ENCODE results near the gene PCBD1.

Gene PCBD1

GRCh38 chr10:70902661-70903261 is 14.4 kb upstream of the PCBD1 start:
- DNase-seq (ENCODE audit: low read depth, low spot score) = no peak

DNA sequence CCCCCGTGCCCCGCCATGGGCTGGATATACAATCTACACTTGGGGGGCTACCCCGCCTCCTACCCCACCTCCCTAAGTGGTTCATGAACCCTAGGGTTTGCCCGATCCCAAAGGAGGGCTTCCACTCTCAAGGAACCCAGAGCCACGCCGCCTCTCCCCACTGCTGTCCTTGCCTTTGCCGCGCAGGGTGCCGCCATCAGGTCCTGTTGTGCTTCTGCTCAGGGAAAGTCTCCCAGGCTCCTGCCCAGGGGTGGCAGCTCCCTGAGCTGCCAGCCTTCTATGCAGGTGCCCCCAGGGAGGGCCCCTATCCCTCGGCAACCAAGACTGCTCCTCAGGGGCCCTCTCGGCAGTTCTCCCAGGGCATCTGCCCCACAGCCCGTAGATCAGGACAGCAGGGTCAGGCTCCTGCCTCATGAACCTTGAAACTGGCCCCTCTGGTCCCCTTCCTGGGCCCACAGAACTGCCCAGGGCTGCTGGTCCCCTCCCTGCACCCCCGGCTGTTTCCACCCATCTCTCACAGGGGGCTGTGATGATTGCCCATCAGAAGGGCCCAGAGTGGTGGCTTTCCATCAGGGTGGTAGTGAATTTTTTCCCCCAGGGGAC is 13.0 kb upstream of the PCBD1 start:
- no peak for DNase-seq (ENCODE audit: low read depth, low spot score)

DNA sequence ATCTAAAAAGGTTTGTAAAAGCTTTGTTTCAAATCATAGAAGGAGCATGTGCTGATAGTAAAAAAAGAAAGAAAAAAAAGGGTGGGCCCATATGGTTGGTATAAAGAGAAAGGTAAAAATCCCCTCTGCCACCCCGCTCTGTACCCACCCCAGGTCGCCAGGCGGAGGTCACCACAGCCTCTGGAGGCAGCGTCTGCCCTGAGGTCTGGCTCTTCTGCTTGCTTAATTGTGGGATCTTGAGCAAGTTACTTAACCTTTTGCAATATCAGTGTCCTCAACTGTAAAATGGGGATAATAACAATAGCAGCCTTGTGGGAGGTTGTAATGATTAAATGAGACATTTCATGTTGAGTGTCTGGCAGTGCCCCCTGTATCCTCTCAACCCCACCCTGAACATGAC is 10.7 kb upstream of the PCBD1 start:
- no peak for DNase-seq (ENCODE audit: low read depth, low spot score)

GRCh38 chr10:70898687-70899086 is 10.3 kb upstream of the PCBD1 start:
- DNase-seq (ENCODE audit: low read depth, low spot score) = no peak

DNA sequence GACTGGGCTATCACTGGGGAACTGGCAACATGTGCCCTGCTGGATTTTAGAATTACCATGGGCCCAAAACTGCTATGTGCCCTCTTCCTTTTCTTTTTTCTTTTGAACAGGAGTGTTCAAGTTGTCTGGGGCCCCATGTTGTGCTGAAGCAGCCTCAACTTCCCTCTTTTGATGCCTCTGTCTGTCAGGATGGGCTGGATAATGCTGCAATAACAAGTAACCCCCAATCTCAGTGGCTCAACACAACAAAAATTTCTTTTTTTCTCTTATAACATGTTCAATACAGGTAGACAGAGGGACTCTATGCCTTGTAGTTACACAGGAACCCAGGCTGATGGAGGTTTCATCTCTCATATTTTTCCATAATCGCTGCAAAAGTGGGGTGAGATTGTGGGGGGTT is 8.2 kb upstream of the PCBD1 start:
- no peak for DNase-seq (ENCODE audit: low read depth, low spot score)

- DNase-seq (ENCODE audit: low read depth, low spot score) = no peak
Observed at GRCh38 chr10:70894416-70894815, 6.1 kb upstream of the PCBD1 start.

- no peak for DNase-seq (ENCODE audit: low read depth, low spot score)
Observed at GRCh38 chr10:70893227-70894006, 5.1 kb upstream of the PCBD1 start.

GRCh38 chr10:70892631-70893030 is 4.3 kb upstream of the PCBD1 start:
- no peak for DNase-seq (ENCODE audit: low read depth, low spot score)

DNA sequence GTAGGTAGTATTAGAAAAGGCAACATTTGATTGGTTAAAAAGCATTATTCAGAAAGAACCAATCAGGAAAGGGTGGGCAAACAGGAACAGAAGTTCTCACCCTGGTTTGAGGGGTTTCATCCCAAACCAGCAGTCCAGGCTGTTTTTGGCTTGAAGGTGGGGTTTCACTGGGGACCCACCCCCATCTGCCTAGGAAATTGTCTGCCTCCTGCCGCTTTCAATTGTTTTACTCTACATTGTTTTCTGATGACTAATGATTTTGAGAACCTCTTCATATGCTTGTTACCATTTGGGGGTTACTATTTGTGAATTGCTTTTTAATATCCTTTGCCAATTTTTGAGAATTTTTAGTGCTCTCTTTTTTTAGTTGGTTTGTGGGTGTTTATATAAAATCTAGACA is 3.3 kb upstream of the PCBD1 start:
- no peak for DNase-seq (ENCODE audit: low read depth, low spot score)

DNA sequence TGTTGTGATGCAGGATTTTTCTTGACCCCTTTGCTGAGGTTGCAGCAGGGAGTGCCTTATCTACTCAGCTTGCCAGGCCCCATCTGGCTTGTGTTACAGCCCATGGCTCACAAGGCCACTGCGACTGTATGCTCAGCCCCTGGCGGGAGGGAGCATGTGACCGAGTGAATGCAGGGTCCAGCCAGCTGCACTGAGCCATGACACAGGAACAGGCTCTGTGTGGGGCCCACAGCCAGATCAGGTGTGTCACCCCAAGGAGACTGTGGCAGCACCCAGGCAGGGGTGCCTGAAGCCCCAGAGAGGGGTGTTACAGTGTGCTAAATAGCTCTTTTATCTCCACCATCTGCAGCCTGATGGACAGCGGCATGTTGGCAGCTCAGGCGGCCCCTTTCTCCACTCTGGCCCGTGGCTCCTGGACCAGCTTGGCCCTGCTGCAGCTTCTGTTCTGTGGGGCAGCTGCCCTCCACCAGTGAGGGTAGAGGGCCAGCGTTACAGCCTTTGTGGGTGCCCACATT is 2.6 kb upstream of the PCBD1 start:
- DNase-seq (ENCODE audit: low read depth, low spot score) = no peak

DNA sequence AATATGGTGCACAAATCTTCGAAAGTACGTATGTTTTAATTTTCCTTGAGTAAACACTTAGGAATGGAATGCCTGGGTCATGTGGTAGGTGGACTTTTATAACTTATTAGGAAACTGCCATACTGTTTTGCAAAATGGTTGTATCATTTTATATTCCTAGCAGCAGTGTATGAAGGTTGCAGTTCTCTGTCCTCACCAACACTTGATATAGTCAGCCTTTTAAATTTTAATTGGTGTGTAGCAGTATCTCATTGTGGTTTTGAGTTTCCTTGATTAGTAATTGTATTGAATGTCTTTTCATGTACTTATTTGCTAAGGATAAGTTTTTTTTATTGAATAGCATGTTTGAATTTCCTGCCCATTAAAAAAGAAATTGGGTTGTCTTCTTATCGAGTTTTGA is 926 bp upstream of the PCBD1 start:
- DNase-seq (ENCODE audit: low read depth, low spot score) = no peak

- no peak for DNase-seq (ENCODE audit: low read depth, low spot score)
Observed at GRCh38 chr10:70886921-70887665, 1.3 kb downstream of the PCBD1 start.

- no peak for DNase-seq (ENCODE audit: low read depth, low spot score)
Observed at GRCh38 chr10:70885931-70886903, 2.1 kb downstream of the PCBD1 start.

DNA sequence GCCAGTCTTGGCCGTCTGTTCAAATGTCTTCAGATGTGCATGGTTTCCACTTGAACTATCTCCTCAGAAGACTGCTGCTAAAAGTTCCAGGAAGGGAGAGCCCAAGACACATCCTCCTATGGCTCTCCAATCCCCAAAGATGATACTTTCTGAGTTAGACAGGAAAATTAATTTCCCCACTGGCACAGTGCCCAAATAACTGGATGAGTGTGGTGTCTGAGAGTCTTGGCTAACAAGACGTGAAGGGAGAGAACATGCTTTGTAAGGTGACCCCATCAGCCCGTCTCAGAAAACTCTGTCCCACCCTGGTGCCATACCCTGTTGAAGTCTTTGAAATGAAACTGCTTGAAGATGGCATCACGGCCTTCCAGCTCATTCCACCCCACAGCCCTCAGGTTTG is 2.9 kb downstream of the PCBD1 start:
- no peak for DNase-seq (ENCODE audit: low read depth, low spot score)

DNA sequence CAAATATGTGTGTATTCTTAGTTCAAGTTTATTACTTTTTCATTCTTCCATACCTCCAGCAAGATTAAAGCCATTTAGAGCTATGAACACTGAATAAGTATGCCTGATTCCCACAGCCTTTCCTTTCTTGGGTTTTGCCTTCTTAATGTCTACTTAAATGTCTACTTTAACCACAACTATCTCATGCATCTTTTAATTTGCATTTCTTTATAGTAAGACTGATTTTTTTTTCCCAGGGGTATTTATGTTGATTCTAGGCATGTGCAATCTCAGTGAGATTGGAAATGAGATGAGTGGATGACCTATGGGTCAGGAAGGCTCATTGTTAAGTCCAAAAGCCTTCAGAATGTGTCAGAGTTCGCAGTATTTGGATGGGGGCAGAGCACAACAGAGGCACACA is 3.6 kb downstream of the PCBD1 start:
- no peak for DNase-seq (ENCODE audit: low read depth, low spot score)

DNA sequence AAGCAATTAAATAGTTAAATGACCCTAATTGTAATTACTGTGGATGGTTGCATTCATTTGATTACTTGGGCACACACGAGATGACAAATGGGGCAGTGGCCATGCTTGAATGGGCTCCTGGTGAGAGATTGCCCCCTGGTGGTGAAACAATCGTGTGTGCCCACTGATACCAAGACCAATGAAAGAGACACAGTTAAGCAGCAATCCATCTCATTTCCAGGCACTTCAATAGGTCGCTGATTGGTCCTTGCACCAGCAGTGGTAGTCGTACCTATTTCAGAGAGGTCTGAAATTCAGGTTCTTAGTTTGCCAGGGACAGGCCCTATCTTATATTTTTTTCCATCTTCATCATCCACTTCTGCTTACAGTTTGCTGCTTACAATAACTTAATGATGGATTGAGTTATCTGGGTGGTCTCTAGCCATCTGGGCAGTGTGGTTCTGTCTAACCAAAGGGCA is 8.3 kb downstream of the PCBD1 start:
- DNase-seq (ENCODE audit: low read depth, low spot score) = no peak

- no peak for DNase-seq (ENCODE audit: low read depth, low spot score)
Observed at GRCh38 chr10:70879207-70879606, 9.2 kb downstream of the PCBD1 start.

DNA sequence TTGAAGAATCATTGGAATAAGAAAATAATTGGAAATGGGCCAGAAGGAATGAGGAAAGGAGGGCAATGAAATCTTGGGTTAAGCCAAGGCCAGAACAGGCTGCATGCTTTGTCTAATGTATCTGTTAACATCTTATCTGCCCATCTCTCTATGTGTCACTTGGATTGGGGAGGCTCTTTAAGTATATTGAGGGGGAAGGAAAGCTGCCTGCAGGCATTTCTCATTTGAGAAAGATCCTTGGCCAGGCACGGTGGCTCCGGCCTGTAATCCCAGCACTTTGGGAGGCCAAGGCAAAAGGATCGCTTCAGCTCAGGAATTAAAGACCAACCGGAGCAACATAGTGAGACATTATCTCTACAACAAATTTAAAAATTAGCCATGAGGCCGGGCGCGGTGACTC is 14.3 kb downstream of the PCBD1 start:
- no peak for DNase-seq (ENCODE audit: low read depth, low spot score)

- no peak for DNase-seq (ENCODE audit: low read depth, low spot score)
Observed at GRCh38 chr10:70872291-70872690, 16.1 kb downstream of the PCBD1 start.

DNA sequence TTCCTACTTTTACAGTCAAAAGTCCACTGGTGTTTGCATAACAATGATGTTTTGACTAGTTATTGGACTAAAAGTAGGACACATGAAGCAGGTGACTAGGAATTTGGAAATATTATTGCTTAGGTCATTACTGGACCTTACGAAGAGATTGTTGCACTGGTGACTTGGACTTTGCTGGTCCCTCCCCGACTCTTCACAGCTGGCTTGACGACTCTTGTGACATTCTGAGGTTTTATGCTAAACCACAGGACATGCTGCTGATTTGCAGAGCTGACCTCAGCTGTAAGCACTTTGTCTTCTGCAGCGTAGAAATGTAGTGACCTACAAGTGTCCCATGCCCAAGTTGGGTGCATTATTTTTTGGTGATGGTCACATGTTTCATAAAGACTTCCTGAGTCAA is 21.9 kb downstream of the PCBD1 start:
- DNase-seq (ENCODE audit: low read depth, low spot score) = no peak

DNA sequence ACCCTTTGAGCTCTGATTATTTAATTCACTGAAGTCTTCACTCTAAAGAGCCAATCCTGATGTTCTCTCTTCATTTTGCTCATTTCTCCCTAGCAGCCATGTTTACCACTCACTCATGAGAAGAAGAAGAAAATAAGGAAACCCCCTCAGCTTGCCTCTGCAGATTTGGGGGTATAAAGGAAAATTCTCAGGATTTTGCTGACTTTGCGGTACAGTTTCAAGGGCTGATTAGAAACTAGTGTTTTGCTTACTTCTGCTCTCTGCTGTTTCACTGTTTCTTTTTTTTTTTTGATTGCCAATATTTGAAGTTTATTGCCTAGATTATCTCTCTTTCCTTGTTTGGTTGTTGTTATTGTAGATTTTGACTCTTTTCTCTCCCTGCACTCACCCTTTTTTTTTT is 23.4 kb downstream of the PCBD1 start:
- no peak for DNase-seq (ENCODE audit: low read depth, low spot score)
